Activated CD4-positive, CD25-positive, alpha-beta regulatory T cell (primary cell): Measurements from ENCODE around the gene PRKD3.

Source experiments
- DNase-seq, 4 experiments: peaks; one replicate each; lab custom pipeline; 2025; lab: John Stamatoyannopoulos, UW

The PRKD3 gene

DNA sequence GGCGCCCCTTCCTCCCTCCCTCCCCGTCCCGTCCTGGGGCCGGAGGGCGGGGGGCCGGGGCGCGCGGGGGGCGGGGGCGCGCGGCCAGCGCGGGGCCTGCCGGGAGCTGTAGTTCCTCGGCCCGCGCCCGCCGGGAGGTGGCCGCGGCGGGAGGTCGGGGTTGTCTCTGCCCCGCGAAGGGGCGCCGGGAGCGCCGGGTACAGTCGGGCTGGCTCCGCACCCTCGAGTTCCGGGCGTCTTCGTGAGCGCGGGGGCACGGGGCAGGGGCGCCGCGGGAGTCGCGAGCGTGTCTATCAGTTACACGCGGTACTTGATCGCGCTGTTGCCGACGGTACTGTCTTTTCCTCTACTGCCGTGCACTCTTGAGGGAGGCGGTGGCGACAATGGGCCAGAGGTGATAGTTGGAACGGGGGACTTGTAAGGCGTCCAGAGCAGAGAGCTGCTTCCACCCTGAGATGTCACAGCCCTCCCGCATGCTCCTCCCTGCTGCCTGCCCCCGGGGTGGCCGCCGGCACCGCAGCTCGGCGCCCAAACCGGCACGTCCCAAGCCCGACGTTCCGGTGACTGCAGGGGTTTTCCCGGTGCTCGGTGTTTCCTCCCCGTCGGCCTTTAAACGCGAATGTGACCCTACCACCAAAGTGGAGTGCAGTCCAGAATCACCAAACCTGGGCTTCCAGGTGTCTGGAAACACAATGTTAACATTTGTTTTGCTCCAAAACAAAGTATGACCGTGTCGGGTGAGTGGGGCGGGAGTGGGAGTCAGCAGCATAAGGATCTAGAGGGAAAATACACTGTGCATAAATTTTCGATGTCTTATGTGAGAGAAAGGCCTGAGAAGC is at the start of gene PRKD3:
PRKD3 (minus strand) TSS at position 48 of the 839 bp plus-strand sequence. CDS start 8,309 bp downstream, outside the sequence.
- DNase-seq, result peak in 3 of 4 experiments; percentile 17 to 29 (median 25)

- no peak for DNase-seq
Measured at GRCh38 chr2:37372000-37372399, 47.4 kb upstream of the PRKD3 start.

DNA sequence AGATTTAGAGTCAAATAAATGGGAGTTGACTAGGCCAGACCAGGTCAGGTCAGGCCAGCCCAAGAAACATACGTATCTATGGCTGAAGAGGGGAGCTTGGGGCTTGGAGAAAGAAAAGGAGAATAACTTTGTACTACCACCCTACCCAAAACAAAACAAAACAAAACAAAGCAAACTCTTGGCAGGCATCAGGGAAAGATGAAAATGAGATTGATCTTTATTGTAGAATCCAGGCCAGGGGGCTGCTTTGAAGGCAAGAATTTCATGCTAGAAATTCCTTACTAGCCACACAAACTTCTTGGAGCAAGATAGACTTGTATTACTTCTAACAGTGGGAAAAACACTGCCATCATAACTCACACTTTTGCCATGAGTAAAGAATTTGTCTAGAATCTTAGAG is 46.0 kb upstream of the PRKD3 start:
- DNase-seq, result no peak

DNA sequence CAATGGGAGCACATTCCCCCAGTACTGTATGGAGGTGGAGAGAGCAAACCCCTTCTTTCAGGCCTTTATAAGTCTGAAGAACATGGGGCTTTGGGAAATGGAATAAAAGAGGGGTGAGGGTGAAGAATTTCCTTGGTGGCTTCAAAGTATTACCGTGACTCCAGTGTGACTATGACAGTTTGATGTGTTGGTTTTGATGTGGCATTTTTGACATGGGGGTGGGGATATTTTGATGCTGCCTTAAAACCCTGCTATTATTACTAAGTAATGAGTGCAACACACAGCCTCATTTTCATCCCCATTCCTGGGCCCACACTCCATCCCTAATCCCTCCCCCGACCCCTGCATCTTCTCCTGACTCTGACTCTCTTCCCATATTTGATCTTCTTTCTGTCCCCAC is 43.4 kb upstream of the PRKD3 start:
- DNase-seq, result no peak

GRCh38 chr2:37367310-37367709 is 42.7 kb upstream of the PRKD3 start:
- no peak for DNase-seq

GRCh38 chr2:37366773-37367172 is 42.1 kb upstream of the PRKD3 start:
- DNase-seq, result no peak

DNA sequence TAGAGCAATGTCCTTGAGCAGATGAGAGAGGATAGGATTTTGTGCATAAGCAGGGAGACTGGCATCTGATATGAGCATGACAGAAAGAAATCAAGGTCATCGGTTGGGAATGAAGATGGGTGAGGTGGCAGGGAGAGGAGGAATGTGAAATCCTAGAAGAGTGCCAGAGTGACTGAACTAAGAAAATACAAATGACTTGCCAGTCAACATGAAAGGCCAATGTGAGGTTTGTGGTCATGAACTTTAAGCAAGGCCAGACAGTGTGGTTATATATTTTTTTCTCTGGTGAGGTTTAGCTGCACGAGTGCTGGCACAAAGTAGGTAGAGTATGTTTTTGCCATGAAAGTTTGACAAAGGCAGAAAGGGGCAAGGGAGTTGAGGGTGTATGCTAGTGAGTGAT is 41.0 kb upstream of the PRKD3 start:
- no peak for DNase-seq

DNA sequence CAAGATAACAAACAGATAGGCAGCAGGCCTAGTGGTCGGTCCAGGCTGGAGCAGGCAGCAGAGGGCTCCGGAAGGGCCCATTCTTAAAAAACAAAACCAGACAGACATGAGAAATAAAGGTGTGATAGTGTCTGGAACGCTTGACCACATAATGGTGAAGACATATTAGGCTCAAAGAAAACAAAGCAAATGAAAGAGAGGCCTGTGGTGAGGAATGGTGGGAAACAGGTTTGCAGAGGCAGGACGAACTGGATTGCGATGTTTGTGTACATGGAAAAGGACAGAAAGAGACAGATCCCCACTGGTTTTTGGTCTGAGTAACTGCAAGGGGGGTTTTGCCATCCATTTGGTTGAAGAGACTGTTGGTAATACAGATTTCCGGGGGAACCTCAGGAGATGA is 39.7 kb upstream of the PRKD3 start:
- DNase-seq, result no peak

DNA sequence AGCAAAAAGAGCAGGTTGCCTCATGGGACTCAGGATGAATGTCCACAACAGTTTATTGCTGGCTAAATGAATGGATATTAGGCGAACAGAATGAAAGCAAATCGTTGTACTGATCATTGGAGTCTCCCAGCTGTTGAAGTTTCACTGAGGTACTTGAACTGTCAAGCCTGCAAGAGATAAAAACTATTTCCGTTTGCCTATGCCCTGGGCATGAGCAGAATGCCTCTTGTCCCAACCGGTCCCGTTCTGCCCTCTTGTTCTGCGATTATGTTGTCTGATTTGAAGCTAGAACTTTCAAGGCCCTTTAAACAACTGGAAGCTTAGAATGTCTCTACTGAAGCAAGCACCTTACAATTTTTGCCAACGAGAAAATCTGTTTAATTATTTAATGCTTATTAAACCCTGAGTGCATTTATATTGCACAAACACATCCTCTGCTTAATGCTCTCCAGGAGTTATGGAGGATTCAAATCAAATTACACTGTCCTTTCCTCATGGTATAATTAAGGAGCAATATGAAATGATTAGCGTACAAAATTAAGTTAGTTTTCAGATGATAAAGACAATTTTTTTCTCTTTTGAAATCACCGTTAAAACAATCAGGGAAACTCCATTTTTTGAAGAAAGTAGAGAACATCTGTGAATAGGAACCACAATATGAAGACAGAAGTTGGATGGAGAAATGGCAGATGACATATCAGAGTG is 37.5 kb upstream of the PRKD3 start:
- DNase-seq, result no peak

- no peak for DNase-seq
Measured at GRCh38 chr2:37361216-37361815, 36.7 kb upstream of the PRKD3 start.

DNA sequence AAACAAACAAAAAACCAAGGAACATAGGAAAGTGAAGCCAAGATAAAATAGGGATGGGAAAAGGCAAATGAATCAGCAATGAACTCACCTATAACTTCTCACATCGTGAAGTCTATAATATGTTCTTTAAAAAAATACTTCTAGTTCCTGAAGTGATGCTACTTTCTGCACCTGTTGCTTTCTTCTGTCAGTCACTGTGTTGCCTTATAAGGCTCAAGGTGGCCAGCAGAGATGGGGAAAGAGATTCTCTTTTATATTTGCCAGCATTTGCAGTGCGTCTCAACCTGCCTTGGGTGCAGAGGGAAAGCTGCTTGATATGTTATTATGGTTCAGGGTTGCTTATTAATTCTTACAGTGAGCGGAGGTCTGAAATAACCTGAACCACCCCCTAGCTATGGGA is 33.8 kb upstream of the PRKD3 start:
- no peak for DNase-seq

DNA sequence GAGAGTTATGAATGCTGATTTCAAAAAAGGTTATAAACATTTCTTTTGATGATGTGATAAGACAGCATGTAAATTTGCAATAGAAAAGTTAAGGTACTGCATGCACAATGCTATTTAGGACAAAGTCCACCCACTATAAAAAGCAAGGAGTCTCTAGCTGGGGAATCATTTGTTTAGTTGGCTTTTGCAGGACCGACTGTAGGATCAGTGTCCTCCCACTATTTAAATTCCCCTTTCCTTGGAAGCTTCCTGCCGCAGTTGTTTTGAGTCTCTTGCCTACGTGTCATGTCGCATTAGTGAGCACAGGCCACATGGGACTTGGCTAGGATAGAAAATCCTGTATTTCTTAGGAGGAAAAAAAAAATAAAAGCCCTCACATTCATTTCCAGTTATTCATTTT is 32.9 kb upstream of the PRKD3 start:
- no peak for DNase-seq

GRCh38 chr2:37357069-37357468 is 32.4 kb upstream of the PRKD3 start:
- no peak for DNase-seq

DNA sequence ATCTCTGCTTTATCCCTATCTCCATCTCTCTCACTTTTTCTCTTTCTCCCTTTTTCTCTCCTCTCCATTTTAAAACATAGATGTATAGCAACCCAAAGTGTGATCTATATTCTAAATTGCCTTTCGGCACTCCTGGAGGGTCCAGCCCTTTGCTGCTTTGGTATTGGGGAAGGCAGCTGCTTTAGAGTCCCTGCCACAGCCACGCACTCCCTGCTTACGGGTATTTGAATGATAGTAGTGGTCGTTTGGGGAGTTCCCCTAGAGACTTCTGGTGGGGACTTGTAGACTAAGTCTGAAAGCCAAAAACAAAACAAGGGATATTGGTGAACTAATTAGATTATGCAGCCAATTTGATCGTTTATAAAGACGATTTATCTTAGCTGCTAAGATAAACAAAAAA is 31.7 kb upstream of the PRKD3 start:
- no peak for DNase-seq

GRCh38 chr2:37355735-37356134 is 31.1 kb upstream of the PRKD3 start:
- no peak for DNase-seq

DNA sequence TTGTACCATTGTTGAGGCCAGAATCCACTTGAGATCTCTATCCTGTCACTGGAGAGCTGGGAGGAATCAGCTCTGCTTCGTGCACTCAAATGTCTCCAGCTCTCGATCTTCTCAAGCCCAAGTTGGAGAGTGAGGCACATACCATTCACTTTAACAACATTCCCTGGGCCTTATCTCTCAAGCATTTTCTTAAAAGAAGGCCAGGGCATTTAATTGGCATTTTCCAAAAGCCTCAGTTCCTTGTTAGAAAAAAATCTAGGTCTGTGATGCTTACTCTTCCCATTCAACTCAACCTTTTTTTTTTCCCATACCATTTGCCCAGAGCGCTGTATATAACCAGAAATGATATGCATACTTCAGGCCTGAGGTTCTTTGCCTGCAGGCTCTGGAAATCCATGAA is 29.9 kb upstream of the PRKD3 start:
- DNase-seq, result no peak

DNA sequence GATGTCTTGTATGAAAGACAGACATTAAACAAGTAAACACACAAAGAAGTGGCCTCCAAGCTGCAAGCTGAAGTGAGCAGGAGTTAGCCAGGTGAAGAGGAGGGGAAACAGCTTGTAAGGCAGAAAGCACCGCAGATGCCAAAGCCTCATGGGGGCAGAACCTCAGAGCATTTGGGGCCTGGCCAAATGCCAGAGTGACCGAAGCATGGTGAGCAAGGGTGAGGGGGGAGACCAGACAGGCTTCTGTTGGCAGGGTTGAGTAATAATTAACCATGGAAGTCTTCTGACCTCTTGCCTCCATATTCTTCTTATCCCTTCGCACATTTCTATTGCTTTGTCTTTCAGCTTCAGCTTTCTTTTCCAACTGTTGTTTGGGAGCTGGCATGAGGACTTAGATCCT is 25.4 kb upstream of the PRKD3 start:
- no peak for DNase-seq

DNA sequence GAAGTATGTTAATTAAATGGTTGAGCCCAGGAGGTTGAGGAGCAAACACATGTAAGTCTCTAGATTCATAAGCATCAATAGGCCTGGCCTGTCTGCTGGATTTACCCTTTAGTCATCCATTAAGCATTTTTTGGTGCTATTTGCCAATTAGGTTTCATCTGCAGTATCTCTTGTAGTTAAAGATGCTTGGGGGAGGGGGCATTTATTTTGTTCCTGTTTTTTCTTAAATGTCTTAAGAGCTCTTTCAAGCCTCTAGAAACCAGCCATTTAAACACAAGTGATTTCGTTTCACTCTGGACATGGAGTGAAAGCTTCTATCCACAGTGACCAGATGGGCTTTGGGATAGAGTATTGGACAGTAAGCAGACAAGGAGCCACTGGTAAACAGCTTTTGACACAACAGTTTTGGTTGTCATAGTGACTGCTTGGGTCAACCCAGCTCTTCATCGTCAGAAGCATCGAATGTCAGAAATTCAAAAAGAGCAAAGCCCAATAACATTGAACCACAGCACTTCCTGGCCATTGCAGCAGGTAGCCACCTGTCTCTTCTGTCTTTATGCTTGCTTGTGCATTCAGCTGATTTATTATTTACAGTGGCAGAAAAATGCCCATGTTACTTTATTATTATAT is 24.7 kb upstream of the PRKD3 start:
- no peak for DNase-seq

- DNase-seq, result no peak
Measured at GRCh38 chr2:37348155-37348554, 23.5 kb upstream of the PRKD3 start.

- DNase-seq, result peak in 3 of 4 experiments; percentile 7 to 34 (median 9)
Measured at GRCh38 chr2:37344453-37345361, 20.1 kb upstream of the PRKD3 start, which contains the start of gene QPCT. QPCT (plus strand) TSS chr2:37344630; CDS start chr2:37344732, 102 bp downstream.
